Glutamatergic neuron (in vitro differentiated cells): Measurements from ENCODE around the gene FAM118A. TPM values are rescaled to one million over a fixed set of nuclear protein-coding genes. Genes with fewer than 3 reads are reported as not detected.
"Not testable (repeated sequence)": the region's sequence is repeated elsewhere in the genome, so short reads cannot be mapped to it uniquely, and the experiment has no call there.

ENCODE experiments used
- DNase-seq: peaks from one replicate; pipeline ENCODE4 v3.0.0; 2022
- H3K27ac Mint-ChIP-seq: one replicate; pipeline ENCODE4 v1.8.0; 2020; ENCODE audit warnings: mild to moderate bottlenecking, mixed read lengths, inconsistent platforms; ENCODE audit not compliant: unreplicated experiment
- H3K27me3 Mint-ChIP-seq: one replicate; pipeline ENCODE4 v1.8.0; 2020; ENCODE audit warnings: mild to moderate bottlenecking, moderate library complexity, mixed read lengths, inconsistent platforms; ENCODE audit not compliant: unreplicated experiment
- H3K36me3 Mint-ChIP-seq: one replicate; pipeline ENCODE4 v1.8.0; 2020; ENCODE audit warnings: mild to moderate bottlenecking, mixed read lengths, inconsistent platforms; ENCODE audit not compliant: unreplicated experiment
- H3K4me1 Mint-ChIP-seq: one replicate; pipeline ENCODE4 v1.8.0; 2020; ENCODE audit warnings: mild to moderate bottlenecking, low read depth, mixed read lengths, inconsistent platforms; ENCODE audit not compliant: unreplicated experiment
- H3K4me3 Mint-ChIP-seq: one replicate; pipeline ENCODE4 v1.8.0; 2020; ENCODE audit warnings: mild to moderate bottlenecking, mixed read lengths, inconsistent platforms; ENCODE audit not compliant: unreplicated experiment
- H3K9me3 Mint-ChIP-seq: one replicate; pipeline ENCODE4 v1.8.0; 2020; ENCODE audit warnings: mild to moderate bottlenecking, moderate library complexity, mixed read lengths, inconsistent platforms; ENCODE audit not compliant: unreplicated experiment
- total RNA-seq: library from RNA; stranded (reverse); fragmentation: NEBNext Ultra II Directional; extraction: Animal tissue kit (Norgen Biotek cat#: 25700); gene quantifications from one replicate; pipeline ENCODE4 v1.2.1, GENCODE V29; 2021; ENCODE audit not compliant: unreplicated experiment
- TF ChIP-seq, protein P1 (sequence below): fragments of 200-600 bp; sonication (generic); IDR thresholded peaks from one replicate; pipeline ENCODE4 v1.5.0; 2021; ENCODE audit not compliant: partially characterized antibody, unreplicated experiment

The FAM118A gene
- total RNA-seq, 1 donor from 2014 or later: 28.0 TPM

DNA sequence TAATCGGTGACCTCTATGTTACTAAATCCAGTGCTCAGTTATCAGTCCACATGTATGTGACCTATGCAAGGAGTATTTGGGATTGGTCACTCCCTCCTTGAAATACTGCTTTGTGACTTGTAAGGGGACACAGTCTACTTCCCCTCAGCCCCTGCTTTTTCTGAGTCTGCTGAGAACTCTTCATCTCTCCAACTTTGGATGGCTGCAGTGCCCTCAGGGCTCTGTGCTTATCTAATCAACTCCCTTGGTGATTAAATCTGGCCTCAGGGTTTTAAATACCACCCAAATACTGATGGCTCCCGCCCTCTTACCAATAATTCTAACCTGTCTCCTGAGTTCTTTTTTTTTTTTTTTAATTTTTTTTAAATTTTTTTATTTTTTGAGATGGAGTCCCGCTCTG is 40.2 kb downstream of the FAM118A start:
- H3K36me3 Mint-ChIP-seq: no peaks in the 10 kb centered on the region
- H3K27me3 Mint-ChIP-seq: peaks cover 2% of the 10 kb centered on the region
- H3K4me3 Mint-ChIP-seq: no peak overlapping the region
- no peaks in the 10 kb centered on the region for H3K9me3 Mint-ChIP-seq
- no peak overlapping the region for H3K27ac Mint-ChIP-seq
- DNase-seq: no peak
- no peaks in the 10 kb centered on the region for H3K4me1 Mint-ChIP-seq
- TF ChIP-seq, protein P1, sequence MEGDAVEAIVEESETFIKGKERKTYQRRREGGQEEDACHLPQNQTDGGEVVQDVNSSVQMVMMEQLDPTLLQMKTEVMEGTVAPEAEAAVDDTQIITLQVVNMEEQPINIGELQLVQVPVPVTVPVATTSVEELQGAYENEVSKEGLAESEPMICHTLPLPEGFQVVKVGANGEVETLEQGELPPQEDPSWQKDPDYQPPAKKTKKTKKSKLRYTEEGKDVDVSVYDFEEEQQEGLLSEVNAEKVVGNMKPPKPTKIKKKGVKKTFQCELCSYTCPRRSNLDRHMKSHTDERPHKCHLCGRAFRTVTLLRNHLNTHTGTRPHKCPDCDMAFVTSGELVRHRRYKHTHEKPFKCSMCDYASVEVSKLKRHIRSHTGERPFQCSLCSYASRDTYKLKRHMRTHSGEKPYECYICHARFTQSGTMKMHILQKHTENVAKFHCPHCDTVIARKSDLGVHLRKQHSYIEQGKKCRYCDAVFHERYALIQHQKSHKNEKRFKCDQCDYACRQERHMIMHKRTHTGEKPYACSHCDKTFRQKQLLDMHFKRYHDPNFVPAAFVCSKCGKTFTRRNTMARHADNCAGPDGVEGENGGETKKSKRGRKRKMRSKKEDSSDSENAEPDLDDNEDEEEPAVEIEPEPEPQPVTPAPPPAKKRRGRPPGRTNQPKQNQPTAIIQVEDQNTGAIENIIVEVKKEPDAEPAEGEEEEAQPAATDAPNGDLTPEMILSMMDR: no peak

GRCh38 chr22:45351956-45352355 is 42.2 kb downstream of the FAM118A start:
- no peak for DNase-seq
- TF ChIP-seq, protein P1: no peak
- H3K9me3 Mint-ChIP-seq: no peaks in the 10 kb centered on the region
- H3K4me3 Mint-ChIP-seq: no peak overlapping the region
- no peak overlapping the region for H3K27ac Mint-ChIP-seq
- H3K4me1 Mint-ChIP-seq: no peaks in the 10 kb centered on the region
- H3K27me3 Mint-ChIP-seq: no peaks in the 10 kb centered on the region
- H3K36me3 Mint-ChIP-seq: no peaks in the 10 kb centered on the region

DNA sequence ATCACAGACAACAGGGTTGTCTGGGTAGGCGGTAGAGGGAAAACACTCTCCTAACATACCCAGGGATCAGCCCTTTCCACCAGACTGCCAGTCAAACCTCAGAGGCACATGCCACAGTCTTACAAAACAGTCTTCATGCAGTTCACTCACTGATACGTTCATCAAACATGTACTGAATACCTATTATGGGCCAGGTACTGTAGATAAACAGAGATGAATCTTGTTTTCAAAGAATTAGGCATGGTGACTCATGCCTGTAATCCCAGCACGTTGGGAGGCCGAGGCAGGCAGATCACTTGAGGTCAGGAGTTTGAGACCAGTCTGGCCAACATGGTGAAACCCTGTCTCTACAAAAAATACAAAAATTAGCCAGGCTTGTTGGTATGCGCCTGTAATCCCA is 43.0 kb downstream of the FAM118A start:
- H3K27ac Mint-ChIP-seq: not testable (repeated sequence)

GRCh38 chr22:45353786-45354185 is 44.1 kb downstream of the FAM118A start:
- no peaks in the 10 kb centered on the region for H3K36me3 Mint-ChIP-seq
- DNase-seq: no peak
- TF ChIP-seq, protein P1: no peak
- H3K4me3 Mint-ChIP-seq: no peak overlapping the region
- no peaks in the 10 kb centered on the region for H3K9me3 Mint-ChIP-seq
- H3K4me1 Mint-ChIP-seq: no peaks in the 10 kb centered on the region
- no peaks in the 10 kb centered on the region for H3K27me3 Mint-ChIP-seq
- no peak overlapping the region for H3K27ac Mint-ChIP-seq

More for the DNA sequence above, 43.0 kb downstream of the FAM118A start:
- H3K4me3 Mint-ChIP-seq, H3K36me3 Mint-ChIP-seq, H3K4me1 Mint-ChIP-seq, DNase-seq, H3K9me3 Mint-ChIP-seq, H3K27me3 Mint-ChIP-seq: not testable (repeated sequence)

- DNase-seq: no peak
- H3K4me3 Mint-ChIP-seq: no peak overlapping the region
- H3K9me3 Mint-ChIP-seq: peaks cover 2% of the 10 kb centered on the region
- H3K27ac Mint-ChIP-seq: no peak overlapping the region
- H3K4me1 Mint-ChIP-seq: no peaks in the 10 kb centered on the region
- no peaks in the 10 kb centered on the region for H3K36me3 Mint-ChIP-seq
- TF ChIP-seq, protein P1: no peak
- peaks cover 4% of the 10 kb centered on the region for H3K27me3 Mint-ChIP-seq
Observed at GRCh38 chr22:45357490-45357889, 47.8 kb downstream of the FAM118A start.

DNA sequence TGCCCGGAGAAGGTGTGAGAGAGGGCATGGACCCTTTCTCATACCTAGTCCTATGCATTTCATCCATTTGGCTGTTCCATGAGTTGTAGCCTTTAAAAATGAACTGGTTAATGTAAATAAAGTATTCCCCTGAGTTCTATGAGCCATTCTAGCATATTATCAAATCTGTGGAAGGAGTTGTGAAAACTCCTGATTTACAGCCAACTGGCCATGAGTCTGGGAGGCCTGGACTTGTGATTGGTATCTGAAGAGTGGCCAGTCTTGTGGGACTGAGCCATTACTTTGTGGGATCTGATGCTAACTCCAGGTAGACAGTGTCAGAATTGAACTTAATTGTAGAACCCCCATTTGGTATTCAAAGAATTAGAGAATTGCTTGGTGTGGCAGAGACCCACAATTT is 48.4 kb downstream of the FAM118A start:
- Mint-ChIP-seq H3K4me1 (no peaks in the 10 kb centered on the region), H3K4me3 (no peak overlapping the region), H3K27me3 (peaks cover 4% of the 10 kb centered on the region), H3K36me3 (no peaks in the 10 kb centered on the region), H3K9me3 (peaks cover 2% of the 10 kb centered on the region), H3K27ac (no peak overlapping the region)
- no peak for DNase-seq
- TF ChIP-seq, protein P1: no peak
